Loucy (cell line): ENCODE measurements around the gene TUBA8.

Source experiments
- CTCF ChIP-seq: fragments of 200-600 bp; sonication (generic); conservative IDR thresholded peaks from 2 replicates; pipeline ENCODE4 v1.5.1; 2014; ENCODE audit warnings: mild to moderate bottlenecking, antibody characterized with exemption, low read length
- EZH2phosphoT487 ChIP-seq: fragments of 200-600 bp; IDR thresholded peaks from 2 replicates; pipeline ENCODE4 v1.6.1; 2018; ENCODE audit warnings: antibody characterized with exemption, mild to moderate bottlenecking, moderate library complexity, borderline replicate concordance

- no peak for TF ChIP-seq CTCF
- no peak for TF ChIP-seq EZH2phosphoT487
These were observed 2.4 kb upstream of the TUBA8 start for GRCh38 chr22:18108187-18108586.
